GM21423 (cell line): ENCODE data around the gene MAGOH.
"Not testable (repeated sequence)": the region's sequence is repeated elsewhere in the genome, so short reads cannot be mapped to it uniquely, and the experiment has no call there.

Source experiments
- ATAC-seq: cut with Tn5 transposase; IDR thresholded peaks from one replicate; pipeline ENCODE4 v1.9.1; 2021; ENCODE audit warnings: mild to moderate bottlenecking, moderate library complexity; ENCODE audit not compliant: unreplicated experiment

The MAGOH gene

GRCh38 chr1:53190210-53190611 lies 48.1 kb downstream of the MAGOH start:
- no peak for ATAC-seq

GRCh38 chr1:53189061-53189460 lies 49.3 kb downstream of the MAGOH start:
- ATAC-seq: no peak

- ATAC-seq: no peak
Observed at GRCh38 chr1:53188099-53188498, 50.2 kb downstream of the MAGOH start.

GRCh38 chr1:53187401-53187800 lies 50.9 kb downstream of the MAGOH start:
- no peak for ATAC-seq

GRCh38 chr1:53186533-53186932 lies 51.8 kb downstream of the MAGOH start:
- ATAC-seq: no peak

GRCh38 chr1:53185955-53186297 lies 52.4 kb downstream of the MAGOH start:
- ATAC-seq: not testable (repeated sequence)

- no peak for ATAC-seq
Observed at GRCh38 chr1:53183095-53183990, 55.0 kb downstream of the MAGOH start.

- ATAC-seq: no peak
Observed at GRCh38 chr1:53182716-53183094, 55.6 kb downstream of the MAGOH start.

GRCh38 chr1:53182111-53182593 lies 56.2 kb downstream of the MAGOH start:
- no peak for ATAC-seq

GRCh38 chr1:53180951-53181350 lies 57.4 kb downstream of the MAGOH start:
- no peak for ATAC-seq

GRCh38 chr1:53180226-53180625 lies 58.1 kb downstream of the MAGOH start:
- no peak for ATAC-seq
